Stimulated activated CD4-positive, alpha-beta T cell treated with anti-CD3 and anti-CD28 coated beads, TNF-alpha, amount 100 ng/mL, for 1 hour (primary cell): ENCODE measurements around the gene PARD6B.
A peak's percentile ranks its signal among the peaks of the same experiment; 100 is the strongest.
"Not testable (repeated sequence)": the region's sequence is repeated elsewhere in the genome, so short reads cannot be mapped to it uniquely, and the experiment has no call there.

ENCODE experiments used
- DNase-seq, 3 donors: peaks; one replicate each; pipeline ENCODE4 v3.0.0-alpha.2; 2020; ENCODE audit warnings: low read depth in 3 of 3, low spot score in 1 of 3

Gene PARD6B

GRCh38 chr20:50772420-50773185, 41.2 kb downstream of the PARD6B start:
- no peak for DNase-seq

DNA sequence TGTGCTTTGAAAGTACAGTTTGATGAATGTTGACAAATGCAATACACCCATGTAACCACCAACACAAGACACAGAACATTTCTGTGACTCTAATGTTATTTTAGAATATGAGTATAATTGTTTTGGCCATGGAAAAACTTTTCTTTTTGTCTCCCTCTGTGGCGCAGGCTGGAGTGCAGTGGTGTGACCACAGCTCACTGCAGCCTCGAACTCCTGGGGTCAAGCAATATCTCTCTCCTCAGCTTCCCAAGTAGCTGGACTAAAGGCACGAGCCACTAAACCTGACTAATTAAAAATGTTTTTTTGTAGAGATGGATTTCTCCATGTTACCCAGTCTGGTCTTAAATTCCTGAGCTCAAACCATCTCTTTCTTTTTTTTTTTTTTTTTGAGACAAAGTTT, 43.1 kb downstream of the PARD6B start:
- no peak for DNase-seq

- DNase-seq, result no peak
These were observed 44.9 kb downstream of the PARD6B start for GRCh38 chr20:50776122-50776817.

GRCh38 chr20:50777373-50777772, 46.0 kb downstream of the PARD6B start:
- DNase-seq, result no peak

DNA sequence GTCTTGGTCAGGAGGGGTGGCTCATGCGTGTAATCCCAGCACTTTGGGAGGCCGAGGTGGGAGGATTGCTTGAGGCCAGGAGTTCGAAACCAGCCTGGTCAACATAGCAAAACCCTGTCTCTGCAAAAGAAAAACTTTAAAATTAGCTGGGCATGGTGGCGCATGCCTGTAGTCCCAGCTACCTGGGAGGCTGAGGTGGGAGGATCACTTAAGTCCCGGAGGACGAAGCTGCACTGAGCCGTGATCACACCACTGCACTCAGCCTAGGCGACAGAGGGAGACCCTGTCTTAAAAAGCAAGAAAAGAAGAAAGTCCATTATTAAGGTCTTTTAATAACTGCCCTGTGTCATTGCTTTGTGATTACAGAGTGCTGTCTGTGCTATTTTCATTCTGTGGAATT, 47.6 kb downstream of the PARD6B start:
- DNase-seq, result not testable (repeated sequence)

GRCh38 chr20:50783390-50783789, 52.0 kb downstream of the PARD6B start:
- no peak for DNase-seq

- no peak for DNase-seq
These were observed 52.5 kb downstream of the PARD6B start for GRCh38 chr20:50783903-50784302.

- DNase-seq, result no peak
These were observed 53.1 kb downstream of the PARD6B start for GRCh38 chr20:50784464-50784863.

DNA sequence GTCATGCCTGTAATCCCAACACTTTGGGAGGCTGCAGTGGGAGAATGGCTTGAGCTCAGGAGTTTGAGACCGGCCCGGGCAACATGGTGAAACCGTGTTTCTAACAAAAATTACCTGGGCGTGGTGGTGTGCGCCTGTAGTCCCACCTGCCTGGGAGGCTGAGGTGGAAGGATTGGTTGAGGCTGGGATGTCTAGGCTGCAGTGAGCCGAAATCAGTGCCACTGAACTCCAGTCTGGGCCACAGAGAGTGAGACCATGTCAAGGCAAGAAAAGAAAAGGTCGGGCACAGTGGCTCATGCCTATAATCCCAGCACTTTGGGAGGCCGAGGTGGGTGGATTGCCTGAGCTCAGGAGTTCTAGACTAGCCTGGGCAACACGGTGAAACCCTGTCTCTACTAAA, 55.3 kb downstream of the PARD6B start:
- no peak for DNase-seq

GRCh38 chr20:50787181-50787580, 55.8 kb downstream of the PARD6B start:
- no peak for DNase-seq

GRCh38 chr20:50788045-50788991, 56.9 kb downstream of the PARD6B start:
- no peak for DNase-seq

DNA sequence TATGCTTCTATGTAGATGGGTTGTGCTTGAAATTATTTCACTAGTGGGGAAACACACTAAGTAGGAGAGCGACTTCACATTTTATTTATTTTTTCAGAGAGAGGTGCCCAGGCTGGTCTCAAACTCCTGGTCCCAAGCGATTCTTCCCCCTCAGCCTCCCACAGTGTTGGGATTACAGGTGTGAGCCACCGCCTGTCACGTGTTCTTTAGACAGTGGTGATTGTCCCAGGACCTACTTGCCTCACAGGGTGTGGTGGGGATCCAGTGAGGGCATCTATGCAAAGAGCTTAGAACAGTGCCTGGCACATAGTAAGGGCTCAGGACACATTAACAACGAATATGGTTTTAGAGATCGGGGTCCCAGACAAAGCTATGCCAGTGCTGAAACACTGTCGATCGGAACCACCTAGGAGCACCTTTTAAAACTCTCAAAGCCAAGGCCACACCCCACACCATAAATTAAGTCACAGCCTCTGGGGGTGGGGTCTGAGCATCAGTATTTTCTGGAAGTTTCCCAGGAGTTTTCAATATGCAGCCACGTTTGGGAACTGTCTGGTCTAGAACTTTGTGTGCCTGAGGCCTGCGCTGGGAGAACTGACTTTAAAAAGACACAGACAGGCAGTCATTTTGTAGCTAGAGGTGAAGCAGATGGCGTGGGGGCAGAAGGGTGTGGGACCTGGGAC, 58.7 kb downstream of the PARD6B start:
- DNase-seq, result no peak

DNA sequence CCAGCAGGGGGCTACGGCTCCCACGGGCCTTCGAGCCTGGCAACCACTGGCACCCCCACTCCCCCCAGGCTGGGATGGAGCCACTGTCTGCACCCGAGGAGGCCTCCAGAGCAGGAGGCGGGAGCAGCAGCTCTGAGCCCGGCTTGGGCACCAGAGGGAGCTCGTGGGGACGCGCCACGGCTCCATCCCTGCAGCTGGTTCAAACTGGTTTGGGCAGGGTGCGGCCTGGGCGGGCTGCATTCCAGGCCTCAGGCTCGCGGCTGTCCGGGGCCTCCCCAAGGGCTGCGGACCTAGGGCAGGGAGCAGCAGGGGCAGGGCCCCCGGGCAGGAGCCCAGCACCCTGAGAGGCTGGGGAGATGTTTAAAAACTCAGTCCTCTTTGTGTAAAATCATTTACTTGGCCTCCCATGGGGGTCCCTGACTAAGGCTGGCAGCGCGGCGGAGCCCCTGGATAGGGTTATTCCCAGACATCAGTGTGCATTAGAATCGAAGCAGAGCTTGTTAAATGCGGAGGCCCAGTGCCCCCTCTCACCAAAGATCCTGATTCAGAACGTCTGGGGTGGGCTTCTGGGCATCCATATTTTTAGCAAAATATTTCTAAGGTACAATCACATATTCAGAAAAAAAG, 59.4 kb downstream of the PARD6B start:
- peak; percentile 42 to 74 (median 52) for DNase-seq

DNA sequence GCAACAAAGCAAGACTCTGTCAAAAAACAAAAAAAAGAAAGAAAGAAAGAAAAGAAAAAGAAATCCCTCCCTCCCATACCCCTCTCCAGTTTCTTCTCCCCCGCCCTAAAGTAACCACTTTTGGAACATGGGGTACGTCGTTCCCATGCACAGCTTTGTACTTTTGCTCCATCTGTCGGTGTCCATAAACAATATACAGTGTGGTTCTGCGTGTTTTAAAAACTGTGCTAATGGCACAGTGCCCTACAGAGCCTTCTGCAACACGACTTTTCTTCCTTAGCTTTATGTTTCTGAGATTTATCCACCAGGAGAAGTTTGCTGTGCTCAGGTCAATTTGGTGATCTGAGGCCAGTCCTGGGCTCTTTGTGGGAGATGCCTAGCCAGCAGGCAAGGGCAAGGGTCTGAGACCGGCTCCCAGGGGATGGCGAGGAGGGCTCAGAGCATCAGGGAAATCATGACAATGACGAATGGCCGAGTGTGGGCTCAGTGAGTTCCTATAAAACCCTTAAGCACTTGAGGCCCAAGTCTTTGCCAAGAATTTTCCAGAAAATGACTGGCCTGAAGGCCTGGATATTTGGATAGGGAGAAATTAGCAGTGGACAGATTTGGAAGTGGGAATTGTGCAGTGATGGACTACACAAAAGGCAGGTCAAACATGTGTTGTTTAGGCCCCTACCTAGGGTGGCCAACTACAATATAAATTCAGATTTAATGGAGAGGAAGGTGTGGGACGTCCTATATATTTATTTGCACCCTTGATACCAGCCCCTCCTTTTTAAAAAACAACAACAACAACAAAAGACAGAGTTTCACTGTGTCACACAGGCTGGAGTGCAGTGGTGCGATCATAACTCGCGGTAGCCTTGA, 61.6 kb downstream of the PARD6B start:
- DNase-seq, result no peak

DNA sequence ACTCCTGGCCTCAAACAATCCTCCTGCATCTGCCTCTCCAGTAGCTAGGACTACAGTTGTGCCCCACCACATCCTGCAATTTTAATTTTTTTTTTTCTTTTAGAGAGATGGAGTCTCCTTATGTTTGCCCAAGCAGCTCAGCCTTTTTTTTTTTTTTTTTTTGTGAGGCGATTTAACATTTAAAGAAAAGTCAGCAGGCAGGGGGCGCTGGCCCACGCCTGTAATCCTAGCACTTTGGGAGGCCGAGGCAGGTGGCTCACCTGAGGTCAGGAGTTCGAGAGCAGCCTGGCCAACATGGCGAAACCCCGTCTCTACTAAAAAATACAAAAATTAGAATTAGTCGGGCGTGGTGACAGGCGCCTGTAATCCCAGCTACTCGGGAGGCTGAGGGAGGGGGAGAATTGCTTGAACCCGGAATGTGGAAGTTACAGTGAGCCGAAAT, 62.2 kb downstream of the PARD6B start:
- DNase-seq, result not testable (repeated sequence)

- no peak for DNase-seq
These were observed 62.9 kb downstream of the PARD6B start for GRCh38 chr20:50794181-50794845.

GRCh38 chr20:50794846-50795634, 63.7 kb downstream of the PARD6B start, which contains the start of gene BCAS4:
Gene BCAS4, plus strand, starts transcription at chr20:50795061. Its CDS starts 23 bp downstream, at chr20:50795084.
- DNase-seq, result peak; percentile 51 to 85 (median 72)

GRCh38 chr20:50797142-50797541, 65.8 kb downstream of the PARD6B start:
- DNase-seq, result no peak
